Measurements from ENCODE around the gene MAP9. TPM values are rescaled to one million over a fixed set of nuclear protein-coding genes. Genes with fewer than 3 reads are reported as not detected.

The MAP9 gene
- total RNA-seq, 2 donors from 2014 or later: 2.3 to 6.4 TPM

- Histone ChIP-seq H3K36me3 (no peaks in the 10 kb centered on the region), H3K27me3 (no peaks in the 10 kb centered on the region), H3K9ac (ENCODE audit: low read depth in 2 of 2, low read length in 2 of 2) (no peak overlapping the region), H3K27ac (peak overlapping the region; percentile 63), H3K9me3 (no peaks in the 10 kb centered on the region), H3K4me1 (peaks cover 4% of the 10 kb centered on the region), H3K4me3 (no peak overlapping the region)
- intact Hi-C loops (cut with DNase I): no loop called here
- no peak for TF ChIP-seq CTCF (IDR thresholded peaks at IDR 0.05)
- peak; percentile 57 for DNase-seq
These were observed 72.4 kb downstream of the MAP9 start for GRCh38 chr4:155304375-155304774.

GRCh38 chr4:155299103-155299502 lies 77.7 kb downstream of the MAP9 start:
- no peak for DNase-seq
- H3K36me3 ChIP-seq: no peaks in the 10 kb centered on the region
- intact Hi-C loops (cut with DNase I): no loop called here
- H3K4me1 ChIP-seq: no peaks in the 10 kb centered on the region
- H3K9ac ChIP-seq (ENCODE audit: low read depth in 2 of 2, low read length in 2 of 2): no peak overlapping the region
- no peak for TF ChIP-seq CTCF (IDR thresholded peaks at IDR 0.05)
- peak overlapping the region; percentile 8 for H3K27ac ChIP-seq
- no peak overlapping the region for H3K4me3 ChIP-seq
- no peaks in the 10 kb centered on the region for H3K27me3 ChIP-seq
- H3K9me3 ChIP-seq: no peaks in the 10 kb centered on the region

Other genes starting within 250 kb of the MAP9 start
- gene NPY2R, start 168.3 kb downstream of the MAP9 start, total RNA-seq: 1 to 10 TPM in 1 of 2 donors, under 1 TPM in 1; 0.42 to 1.2 TPM

All from colonic mucosa (tissue), 4 donors.